Measurements from ENCODE around the gene TTYH1.

The TTYH1 gene

DNA sequence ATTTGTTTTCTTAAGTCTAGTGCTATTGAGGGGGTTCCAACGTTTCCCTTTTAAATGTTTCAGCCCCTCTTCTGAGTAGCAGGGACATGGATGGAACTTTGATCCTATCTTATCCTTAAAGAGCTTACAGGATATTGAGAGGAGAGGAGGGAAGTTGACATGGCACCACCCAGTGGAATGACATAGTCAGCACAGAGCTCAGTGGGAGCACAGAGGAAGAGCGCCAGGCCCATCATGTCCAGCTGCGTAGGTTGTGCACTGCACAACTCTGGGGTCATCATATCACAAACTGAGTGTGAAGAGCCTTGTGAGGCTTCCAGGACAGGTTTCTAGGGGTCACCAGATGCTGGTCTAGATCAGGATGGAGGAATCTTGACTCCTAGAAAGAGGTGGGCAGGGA lies 62.4 kb downstream of the TTYH1 start:
- TF ChIP-seq, protein P1, sequence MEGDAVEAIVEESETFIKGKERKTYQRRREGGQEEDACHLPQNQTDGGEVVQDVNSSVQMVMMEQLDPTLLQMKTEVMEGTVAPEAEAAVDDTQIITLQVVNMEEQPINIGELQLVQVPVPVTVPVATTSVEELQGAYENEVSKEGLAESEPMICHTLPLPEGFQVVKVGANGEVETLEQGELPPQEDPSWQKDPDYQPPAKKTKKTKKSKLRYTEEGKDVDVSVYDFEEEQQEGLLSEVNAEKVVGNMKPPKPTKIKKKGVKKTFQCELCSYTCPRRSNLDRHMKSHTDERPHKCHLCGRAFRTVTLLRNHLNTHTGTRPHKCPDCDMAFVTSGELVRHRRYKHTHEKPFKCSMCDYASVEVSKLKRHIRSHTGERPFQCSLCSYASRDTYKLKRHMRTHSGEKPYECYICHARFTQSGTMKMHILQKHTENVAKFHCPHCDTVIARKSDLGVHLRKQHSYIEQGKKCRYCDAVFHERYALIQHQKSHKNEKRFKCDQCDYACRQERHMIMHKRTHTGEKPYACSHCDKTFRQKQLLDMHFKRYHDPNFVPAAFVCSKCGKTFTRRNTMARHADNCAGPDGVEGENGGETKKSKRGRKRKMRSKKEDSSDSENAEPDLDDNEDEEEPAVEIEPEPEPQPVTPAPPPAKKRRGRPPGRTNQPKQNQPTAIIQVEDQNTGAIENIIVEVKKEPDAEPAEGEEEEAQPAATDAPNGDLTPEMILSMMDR (IDR thresholded peaks at IDR 0.05; ENCODE audit: low read depth, low read length, missing control alignments), result peak; percentile 20
- H3K4me3 ChIP-seq (ENCODE audit: low read depth, low read length), result no peak overlapping the region
- no peak for DNase-seq (ENCODE audit: low read depth)

DNA sequence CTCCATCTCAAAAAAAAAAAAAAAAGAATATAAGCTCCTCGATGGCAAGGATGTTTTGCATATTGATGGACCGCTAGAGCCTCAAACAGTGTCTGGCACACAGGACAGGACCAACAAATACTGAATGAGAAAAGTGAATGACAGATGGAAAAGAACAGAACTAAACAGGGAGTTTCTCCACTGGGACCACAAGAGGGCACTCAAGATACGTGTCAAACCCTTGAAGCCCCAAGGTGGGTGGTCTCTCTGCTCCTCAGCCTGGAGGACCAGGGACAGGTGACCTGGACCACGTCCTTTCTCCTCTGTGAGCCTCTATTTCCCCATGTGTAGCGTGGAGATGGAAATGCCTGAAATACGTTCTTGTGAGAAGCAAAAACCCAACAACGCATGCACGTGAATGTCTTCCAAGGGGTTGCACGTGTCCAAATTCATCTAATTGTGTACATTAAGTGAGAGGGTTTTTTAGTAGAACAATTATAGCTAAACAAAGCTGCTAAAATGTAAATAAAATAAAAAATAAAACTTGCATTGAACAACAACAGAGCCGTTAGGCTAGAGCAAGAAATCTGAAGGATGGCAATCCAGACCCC lies 63.5 kb downstream of the TTYH1 start:
- DNase-seq (ENCODE audit: low read depth), result no peak
- TF ChIP-seq, protein P1 (IDR thresholded peaks at IDR 0.05; ENCODE audit: low read depth, low read length, missing control alignments), result peak; percentile 85

DNA sequence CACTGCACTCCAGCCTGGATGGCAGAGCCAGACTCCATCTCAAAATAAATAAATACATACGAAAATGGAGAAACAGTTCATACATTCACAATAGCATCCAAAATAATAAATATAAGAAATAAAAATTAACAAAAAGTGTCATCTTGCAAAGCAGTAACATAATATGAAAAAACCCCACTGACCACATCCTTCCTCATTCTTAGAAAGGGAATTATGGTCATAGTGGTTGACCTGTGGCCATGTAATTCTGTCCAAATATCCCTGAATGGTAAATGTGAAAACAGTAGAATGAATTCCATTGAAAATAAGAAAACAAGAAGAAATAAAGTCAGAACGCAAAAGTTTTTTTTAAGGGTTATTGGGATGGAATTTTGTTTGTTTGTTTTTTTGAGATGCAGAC lies 64.8 kb downstream of the TTYH1 start:
- no peak for DNase-seq (ENCODE audit: low read depth)
- TF ChIP-seq, protein P1 (IDR thresholded peaks at IDR 0.05; ENCODE audit: low read depth, low read length, missing control alignments), result no peak
- H3K4me3 ChIP-seq (ENCODE audit: low read depth, low read length), result no peak overlapping the region

More for the DNA sequence above, 63.5 kb downstream of the TTYH1 start:
- no peak overlapping the region for H3K4me3 ChIP-seq (ENCODE audit: low read depth, low read length)

DNA sequence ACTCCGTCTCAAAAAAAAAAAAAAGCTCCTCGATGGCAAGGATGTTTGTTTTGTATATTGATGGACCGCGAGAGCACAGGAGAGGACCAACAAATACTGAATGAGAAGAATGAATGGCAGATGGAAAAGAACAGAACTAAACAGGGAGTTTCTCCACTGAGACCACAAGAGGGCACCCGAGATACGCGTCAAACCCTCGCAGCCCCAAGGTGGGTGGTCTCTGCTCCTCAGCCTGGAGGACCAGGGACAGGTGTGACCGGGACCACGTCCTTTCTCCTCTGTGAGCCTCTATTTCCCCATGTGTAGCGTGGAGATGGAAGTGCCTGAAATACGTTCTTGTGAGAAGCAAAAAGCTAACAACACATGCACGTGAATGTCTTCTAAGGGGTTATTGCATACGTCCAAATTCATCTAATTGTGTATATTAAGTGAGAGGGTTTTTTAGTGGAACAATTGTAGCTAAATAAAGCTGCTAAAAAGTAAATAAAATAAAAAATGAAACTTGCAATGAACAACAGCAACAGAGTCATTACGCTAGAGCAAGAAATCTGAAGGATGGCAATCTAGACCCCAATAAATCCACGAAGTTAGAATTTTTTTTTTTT lies 66.2 kb downstream of the TTYH1 start:
- no peak overlapping the region for H3K4me3 ChIP-seq (ENCODE audit: low read depth, low read length)
- DNase-seq (ENCODE audit: low read depth), result no peak
- TF ChIP-seq, protein P1 (IDR thresholded peaks at IDR 0.05; ENCODE audit: low read depth, low read length, missing control alignments), result peak; percentile 87

DNA sequence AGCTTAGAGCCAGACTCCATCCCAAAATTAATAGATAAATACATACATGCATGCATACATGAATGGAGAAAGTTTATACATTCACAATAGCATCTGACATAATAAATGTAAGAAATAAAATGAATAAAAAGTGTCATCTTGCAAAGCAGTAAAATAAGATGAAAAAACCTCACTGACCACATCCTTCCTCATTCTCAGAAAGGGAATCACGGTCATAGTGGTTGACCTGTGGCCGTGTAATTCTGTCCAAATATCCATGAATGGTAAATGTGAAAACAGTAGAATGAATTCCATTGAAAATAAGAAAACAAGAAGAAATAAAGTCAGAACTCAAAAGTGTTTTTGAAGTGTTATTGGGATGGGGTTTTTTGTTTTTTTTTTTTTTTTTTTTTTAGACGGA lies 67.6 kb downstream of the TTYH1 start:
- DNase-seq (ENCODE audit: low read depth), result no peak
- no peak overlapping the region for H3K4me3 ChIP-seq (ENCODE audit: low read depth, low read length)
- TF ChIP-seq, protein P1 (IDR thresholded peaks at IDR 0.05; ENCODE audit: low read depth, low read length, missing control alignments), result no peak

DNA sequence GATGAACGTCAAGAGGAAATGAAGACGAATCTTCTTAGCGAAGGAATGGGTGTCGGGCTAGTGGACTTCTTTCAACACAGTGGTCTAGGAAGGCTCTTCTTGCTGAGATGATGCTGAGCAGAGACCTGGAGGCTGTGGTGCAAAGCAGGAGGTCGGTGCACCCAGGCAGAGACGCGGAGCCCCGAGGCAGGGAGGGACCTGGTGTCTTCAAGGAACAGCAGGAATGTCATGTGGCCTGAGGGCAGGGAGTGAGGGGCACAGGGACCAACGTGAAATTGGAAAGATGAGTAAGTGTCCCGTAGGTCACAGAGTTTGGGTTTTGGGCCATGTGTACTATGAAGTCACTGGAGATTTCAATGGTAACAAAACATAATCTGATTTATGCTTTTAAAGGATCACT lies 69.2 kb downstream of the TTYH1 start:
- no peak for DNase-seq (ENCODE audit: low read depth)
- TF ChIP-seq, protein P1 (IDR thresholded peaks at IDR 0.05; ENCODE audit: low read depth, low read length, missing control alignments), result no peak
- no peak overlapping the region for H3K4me3 ChIP-seq (ENCODE audit: low read depth, low read length)

DNA sequence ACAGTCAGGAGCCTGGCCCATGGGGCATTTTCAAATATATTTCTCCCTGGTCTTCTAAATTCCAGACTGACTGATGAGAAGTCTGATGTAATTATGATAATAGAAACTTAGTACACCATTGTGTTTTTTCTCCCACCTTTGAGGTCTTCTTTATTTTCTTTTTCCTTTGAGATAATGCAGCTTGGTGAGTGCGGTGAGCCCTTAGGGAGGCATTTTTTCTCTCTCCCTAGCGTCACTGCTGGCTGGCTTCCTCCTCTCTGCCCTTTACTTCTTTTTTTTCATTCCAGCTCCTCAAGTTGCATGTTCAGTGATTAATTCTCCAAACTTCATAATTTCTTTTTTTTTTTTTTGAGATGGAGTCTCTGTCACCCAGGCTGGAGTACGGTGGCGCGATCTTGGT lies 70.6 kb downstream of the TTYH1 start:
- H3K4me3 ChIP-seq (ENCODE audit: low read depth, low read length), result no peak overlapping the region
- TF ChIP-seq, protein P1 (IDR thresholded peaks at IDR 0.05; ENCODE audit: low read depth, low read length, missing control alignments), result no peak
- no peak for DNase-seq (ENCODE audit: low read depth)

Data from GM12864 (cell line).